Fibroblast of villous mesenchyme (primary cell): ENCODE results near the gene ACTR5. TPM values are rescaled to one million over a fixed set of nuclear protein-coding genes. Genes with fewer than 3 reads are reported as not detected.

ENCODE experiments used
- DNase-seq: peaks from one replicate; pipeline ENCODE4 v3.0.0-alpha.2; 2010; ENCODE audit warnings: low read depth
- H3K4me3 ChIP-seq: 2 replicates; pipeline ENCODE4 v1.5.1; 2011; ENCODE audit warnings: low read depth, mild to moderate bottlenecking, low read length
- CTCF ChIP-seq: IDR thresholded peaks from 2 replicates; pipeline ENCODE4 v1.5.1; 2012; ENCODE audit warnings: low read depth, mild to moderate bottlenecking, low read length; ENCODE audit not compliant: insufficient read depth
- total RNA-seq: library from RNA; depleted of rRNA; stranded (reverse); fragments of >200 nt; gene quantifications from 2 replicates; pipeline ENCODE4 v1.2.3, GENCODE V29; 2012

The ACTR5 gene
- total RNA-seq, 1 donor: 7.8 TPM

GRCh38 chr20:38714308-38714707, 34.0 kb upstream of the ACTR5 start:
- H3K4me3 ChIP-seq: no peak overlapping the region
- no peak for TF ChIP-seq CTCF
- DNase-seq: no peak

- DNase-seq: no peak
- H3K4me3 ChIP-seq: no peak overlapping the region
- no peak for TF ChIP-seq CTCF
Measured at GRCh38 chr20:38715646-38716045, 32.6 kb upstream of the ACTR5 start.

DNA sequence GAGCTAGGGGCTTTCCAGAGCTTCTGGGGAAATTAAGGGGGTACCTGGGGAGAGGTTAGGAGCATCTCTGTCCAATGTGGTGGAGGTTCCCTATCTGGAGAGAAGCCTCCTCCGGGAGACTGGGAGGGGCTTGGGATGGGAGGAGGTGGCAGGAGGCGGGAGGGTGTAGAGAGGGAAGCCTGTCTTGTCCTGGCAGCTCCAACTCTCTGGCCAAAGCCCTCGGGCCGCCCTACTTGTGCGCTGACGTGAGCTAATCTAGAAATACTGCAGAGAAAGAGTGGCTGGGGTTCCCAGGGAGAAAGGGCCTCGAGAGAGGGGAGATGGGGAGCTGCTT, 25.6 kb upstream of the ACTR5 start:
- TF ChIP-seq CTCF: no peak
- H3K4me3 ChIP-seq: no peak overlapping the region
- DNase-seq: no peak

DNA sequence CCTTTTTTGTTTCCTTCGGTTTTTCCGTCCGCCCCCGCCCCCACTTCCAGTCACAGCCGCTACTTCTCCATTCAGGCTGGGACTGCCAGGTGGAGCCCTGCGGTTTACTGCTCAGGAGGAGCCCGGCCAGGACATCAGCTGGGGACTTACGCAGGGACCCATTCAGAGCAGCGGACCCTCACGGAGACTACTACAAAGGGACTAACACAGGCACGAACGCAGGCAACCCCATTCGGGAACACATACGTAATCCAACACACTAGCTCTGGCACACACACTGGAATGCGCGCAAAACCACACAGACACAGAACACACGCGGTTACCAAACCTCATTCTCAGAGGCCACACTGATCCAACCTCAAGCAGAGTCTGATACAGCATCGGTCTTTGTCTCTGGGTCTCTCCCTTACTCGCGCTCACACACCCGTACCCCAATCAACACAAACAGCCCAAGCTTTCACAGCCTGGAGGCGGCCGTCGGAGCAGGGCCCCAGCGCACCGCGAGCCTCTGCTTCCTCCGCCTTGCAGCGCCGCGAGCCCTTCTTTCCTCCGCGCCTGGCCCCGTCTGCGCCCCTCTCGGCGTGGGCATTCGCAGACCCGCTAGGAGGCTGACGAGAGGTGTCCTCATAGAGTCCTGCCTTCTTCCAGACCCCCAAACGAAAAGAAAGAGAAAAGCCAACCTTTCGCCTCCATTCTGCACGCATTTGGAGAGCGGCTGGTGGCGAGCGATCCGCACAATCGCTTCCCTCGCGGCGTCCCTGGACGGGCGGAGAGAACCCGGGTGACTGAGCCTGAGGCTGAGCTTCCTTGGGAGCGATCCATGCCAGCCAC, 25.0 kb upstream of the ACTR5 start:
- TF ChIP-seq CTCF: no peak
- no peak overlapping the region for H3K4me3 ChIP-seq
- DNase-seq: peak; percentile 14

GRCh38 chr20:38723848-38724625, 24.2 kb upstream of the ACTR5 start, which contains the start of gene SLC32A1:
SLC32A1 (plus strand) TSS chr20:38724486; CDS start chr20:38724725, 239 bp downstream.
- no peak within 1 kb of the TSS for H3K4me3 ChIP-seq
- no peak for TF ChIP-seq CTCF
- DNase-seq: no peak

DNA sequence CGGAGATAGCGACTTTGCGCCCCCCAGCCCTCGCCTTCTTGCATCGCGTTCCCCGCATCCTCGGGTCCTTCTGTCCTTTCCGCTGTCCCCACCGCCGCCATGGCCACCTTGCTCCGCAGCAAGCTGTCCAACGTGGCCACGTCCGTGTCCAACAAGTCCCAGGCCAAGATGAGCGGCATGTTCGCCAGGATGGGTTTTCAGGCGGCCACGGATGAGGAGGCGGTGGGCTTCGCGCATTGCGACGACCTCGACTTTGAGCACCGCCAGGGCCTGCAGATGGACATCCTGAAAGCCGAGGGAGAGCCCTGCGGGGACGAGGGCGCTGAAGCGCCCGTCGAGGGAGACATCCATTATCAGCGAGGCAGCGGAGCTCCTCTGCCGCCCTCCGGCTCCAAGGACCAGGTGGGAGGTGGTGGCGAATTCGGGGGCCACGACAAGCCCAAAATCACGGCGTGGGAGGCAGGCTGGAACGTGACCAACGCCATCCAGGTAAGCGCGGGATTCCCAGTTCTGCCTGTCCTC, 23.6 kb upstream of the ACTR5 start:
- DNase-seq: no peak
- TF ChIP-seq CTCF: no peak
- H3K4me3 ChIP-seq: no peak overlapping the region
